ENCODE measurements around the gene ITGA6.

DNA sequence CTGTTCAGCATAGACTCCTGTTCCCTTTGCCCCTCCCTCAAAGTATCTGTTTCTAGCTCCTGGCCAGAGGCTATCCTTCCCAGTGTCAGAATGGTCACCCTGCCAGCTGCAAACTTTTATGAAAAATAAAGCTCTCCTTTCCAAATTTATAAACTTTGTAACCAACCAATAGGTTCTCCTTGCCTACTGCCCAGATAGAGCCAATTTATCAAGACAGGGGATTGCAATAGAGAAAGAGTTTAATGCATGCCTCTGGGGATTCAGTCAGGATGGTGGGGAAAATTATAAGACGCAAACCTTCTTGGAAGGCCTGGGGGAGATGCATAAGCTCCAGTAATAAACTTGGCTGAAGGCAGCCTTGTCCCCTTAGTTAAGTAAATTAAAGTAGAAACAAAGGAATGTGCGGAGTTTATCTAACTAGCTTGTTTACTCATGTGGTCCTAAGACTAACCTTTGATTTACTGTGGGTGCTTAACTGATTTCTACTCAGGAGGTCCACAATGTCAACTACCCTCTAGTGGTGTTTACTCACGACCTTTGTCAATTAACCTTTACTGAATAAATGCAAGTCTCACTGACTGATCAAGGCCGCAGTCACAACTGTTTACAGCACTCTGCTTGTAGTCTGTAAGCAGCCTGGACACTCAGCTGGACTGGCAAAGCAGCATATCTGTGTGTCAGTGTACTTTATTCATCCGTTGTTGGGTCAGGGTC, 85.6 kb downstream of the ITGA6 start:
- TF ChIP-seq, protein P1, sequence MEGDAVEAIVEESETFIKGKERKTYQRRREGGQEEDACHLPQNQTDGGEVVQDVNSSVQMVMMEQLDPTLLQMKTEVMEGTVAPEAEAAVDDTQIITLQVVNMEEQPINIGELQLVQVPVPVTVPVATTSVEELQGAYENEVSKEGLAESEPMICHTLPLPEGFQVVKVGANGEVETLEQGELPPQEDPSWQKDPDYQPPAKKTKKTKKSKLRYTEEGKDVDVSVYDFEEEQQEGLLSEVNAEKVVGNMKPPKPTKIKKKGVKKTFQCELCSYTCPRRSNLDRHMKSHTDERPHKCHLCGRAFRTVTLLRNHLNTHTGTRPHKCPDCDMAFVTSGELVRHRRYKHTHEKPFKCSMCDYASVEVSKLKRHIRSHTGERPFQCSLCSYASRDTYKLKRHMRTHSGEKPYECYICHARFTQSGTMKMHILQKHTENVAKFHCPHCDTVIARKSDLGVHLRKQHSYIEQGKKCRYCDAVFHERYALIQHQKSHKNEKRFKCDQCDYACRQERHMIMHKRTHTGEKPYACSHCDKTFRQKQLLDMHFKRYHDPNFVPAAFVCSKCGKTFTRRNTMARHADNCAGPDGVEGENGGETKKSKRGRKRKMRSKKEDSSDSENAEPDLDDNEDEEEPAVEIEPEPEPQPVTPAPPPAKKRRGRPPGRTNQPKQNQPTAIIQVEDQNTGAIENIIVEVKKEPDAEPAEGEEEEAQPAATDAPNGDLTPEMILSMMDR (IDR thresholded peaks at IDR 0.05): no peak
- no peak for TF ChIP-seq POLR2A (IDR thresholded peaks at IDR 0.05; ENCODE audit: low read depth)
